ENCODE results near the gene CPA4.
"Not testable (repeated sequence)": the region's sequence is repeated elsewhere in the genome, so short reads cannot be mapped to it uniquely, and the experiment has no call there.

The CPA4 gene

DNA sequence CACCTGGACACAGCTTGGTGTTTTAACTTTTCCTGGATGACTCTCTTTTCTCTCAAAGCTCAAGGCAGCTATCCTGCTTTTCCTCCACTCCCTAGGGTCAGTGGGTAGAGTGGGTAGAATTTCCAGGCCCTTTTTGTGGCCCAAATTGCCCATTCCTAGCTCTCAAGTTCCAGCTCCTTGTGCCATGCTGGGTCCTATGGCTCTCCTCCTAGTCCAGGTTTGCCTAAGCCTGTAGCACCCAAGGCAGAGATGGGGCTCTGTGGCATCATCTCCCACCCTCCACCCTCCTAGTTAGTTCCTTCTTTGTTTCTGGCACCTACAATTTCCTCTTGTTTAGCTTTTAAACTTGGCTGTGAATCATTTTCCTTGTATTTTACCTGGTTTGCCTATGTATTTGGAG is 9.7 kb downstream of the CPA4 start:
- no peak for DNase-seq

- DNase-seq: no peak
Observed at GRCh38 chr7:130303127-130303526, 10.2 kb downstream of the CPA4 start.

DNA sequence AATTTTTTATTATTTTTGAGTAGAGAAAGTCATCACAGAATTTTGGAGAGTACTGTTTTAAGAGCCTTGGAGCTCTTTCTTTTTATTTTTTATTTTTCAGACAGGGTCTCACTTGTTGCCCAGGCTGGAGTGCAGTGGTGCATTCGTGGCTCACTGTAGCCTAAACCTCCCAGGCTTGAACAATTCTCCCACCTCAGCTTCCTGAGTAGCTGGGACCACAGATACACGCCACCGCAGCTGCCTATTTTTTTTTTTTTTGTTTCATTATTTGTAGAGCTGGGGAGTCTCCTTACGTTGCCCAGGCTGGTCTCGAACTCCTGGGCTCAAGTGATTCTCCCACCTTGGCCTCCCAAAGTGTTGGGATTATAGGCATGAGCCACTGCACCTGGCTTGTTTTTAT is 10.6 kb downstream of the CPA4 start:
- no peak for DNase-seq

- DNase-seq: no peak
Observed at GRCh38 chr7:130303982-130304381, 11.0 kb downstream of the CPA4 start.

- no peak for DNase-seq
Observed at GRCh38 chr7:130304878-130305277, 11.9 kb downstream of the CPA4 start.

- no peak for DNase-seq
Observed at GRCh38 chr7:130305433-130306042, 12.6 kb downstream of the CPA4 start.

GRCh38 chr7:130309986-130310385 is 17.0 kb downstream of the CPA4 start:
- no peak for DNase-seq

- no peak for DNase-seq
Observed at GRCh38 chr7:130314305-130314704, 21.3 kb downstream of the CPA4 start.

- DNase-seq: no peak
Observed at GRCh38 chr7:130319541-130319940, 26.6 kb downstream of the CPA4 start.

GRCh38 chr7:130321542-130322229 is 28.7 kb downstream of the CPA4 start:
- not testable (repeated sequence) for DNase-seq

DNA sequence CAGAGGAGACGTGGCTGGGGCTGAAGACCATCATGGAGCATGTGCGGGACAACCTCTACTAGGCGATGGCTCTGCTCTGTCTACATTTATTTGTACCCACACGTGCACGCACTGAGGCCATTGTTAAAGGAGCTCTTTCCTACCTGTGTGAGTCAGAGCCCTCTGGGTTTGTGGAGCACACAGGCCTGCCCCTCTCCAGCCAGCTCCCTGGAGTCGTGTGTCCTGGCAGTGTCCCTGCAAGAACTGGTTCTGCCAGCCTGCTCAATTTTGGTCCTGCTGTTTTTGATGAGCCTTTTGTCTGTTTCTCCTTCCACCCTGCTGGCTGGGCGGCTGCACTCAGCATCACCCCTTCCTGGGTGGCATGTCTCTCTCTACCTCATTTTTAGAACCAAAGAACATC is 29.7 kb downstream of the CPA4 start:
- no peak for DNase-seq

GRCh38 chr7:130324306-130324943 is 31.5 kb downstream of the CPA4 start:
- no peak for DNase-seq

DNA sequence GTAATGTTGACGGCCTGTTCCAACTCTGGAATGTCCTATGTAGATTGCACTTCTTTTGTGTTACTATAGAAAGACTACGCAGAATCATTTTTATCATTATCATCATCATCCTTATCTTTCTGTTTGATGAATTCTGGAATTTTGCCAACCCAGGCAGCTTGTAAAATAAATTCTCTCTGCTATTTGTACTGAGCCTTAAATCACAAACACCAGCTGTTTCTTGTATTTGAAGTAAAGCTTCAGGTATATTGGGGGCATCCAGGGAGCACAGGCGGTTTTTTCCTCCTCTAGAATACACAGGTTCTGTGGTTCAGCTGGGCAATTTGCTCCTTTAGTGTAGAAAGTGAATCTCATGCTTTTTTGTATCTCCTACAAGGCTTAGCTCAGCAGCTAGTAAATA is 36.7 kb downstream of the CPA4 start:
- no peak for DNase-seq

DNA sequence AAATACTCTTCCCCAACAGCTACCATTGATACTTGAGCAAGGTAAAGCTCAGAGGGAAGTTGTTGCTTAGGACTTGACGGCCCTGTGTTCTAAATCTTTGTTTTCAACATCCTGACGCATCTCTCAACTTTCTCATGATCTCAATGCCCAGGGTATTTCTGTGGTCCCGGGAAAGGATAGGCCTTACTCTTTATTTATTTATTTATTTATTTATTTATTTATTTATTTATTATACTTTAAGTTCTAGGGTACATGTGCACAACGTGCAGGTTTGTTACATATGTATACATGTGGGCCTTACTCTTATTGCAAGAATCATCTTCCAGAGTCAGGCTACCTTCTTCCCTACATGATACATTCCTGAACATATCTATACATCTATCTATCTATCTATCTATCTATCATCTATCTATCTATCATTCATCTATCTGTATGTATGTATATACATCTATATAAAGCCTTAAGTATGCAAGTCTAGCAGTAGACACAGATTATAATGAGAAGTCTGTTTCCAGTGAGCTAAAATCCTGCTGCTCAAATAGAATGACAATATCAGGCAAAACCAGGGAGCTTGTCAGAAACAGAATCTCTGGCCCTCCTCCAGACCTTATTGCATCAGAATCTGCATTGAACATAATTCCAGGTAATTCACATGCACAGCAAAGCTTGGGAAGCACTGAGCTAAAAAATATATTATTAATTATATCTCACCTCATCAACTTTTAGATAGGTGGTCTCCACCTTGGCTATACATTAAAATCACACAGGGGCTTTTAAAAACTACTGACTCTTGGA is 39.5 kb downstream of the CPA4 start:
- DNase-seq: no peak

GRCh38 chr7:130333832-130334231 is 40.9 kb downstream of the CPA4 start:
- DNase-seq: no peak

DNA sequence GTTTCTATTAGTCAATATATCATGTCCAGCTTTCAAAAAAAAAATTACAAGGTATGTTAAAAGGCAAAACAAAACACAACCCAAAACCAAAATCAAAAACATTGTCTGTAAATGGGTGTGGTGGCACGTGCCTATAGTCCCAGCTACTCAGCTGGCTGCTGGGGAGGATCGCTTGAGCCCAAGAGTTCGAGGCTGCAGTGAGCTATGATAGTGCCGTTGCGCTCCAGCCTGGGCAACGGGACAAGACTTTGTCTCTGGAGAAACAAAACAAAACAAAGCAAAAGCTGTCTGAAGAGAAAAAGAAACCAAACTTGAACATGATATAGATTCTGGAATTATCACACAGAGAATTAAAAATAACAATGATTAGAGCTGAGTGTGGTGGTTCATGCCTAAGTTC is 41.3 kb downstream of the CPA4 start:
- no peak for DNase-seq

DNA sequence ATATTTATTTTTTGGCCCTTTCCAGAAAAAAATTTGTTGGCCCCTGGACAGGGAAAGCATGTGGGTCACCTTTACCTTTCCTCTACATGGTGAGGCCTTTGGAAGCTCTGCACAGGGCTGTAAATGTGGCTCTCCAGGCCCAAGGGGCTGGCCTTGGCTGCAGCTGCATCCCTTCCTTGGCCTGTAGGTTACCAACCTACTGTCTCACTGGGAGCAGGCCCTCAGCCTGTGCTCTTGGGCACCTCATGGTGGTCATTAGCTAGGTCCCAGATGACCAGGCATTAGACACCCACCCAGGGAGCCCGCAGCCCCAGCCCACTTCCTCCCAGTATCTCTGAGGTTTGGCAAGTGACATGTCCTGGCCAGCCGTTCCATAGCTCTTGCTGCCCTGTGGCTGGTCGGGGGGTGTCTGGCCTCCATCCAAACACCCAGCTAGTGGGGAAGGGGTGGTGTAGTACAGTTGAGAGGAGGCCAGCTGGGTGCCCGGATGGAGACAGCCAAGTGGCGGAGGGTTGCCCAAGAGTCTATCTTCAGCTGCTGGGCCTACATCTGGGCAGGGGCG is 44.5 kb downstream of the CPA4 start:
- no peak for DNase-seq

DNA sequence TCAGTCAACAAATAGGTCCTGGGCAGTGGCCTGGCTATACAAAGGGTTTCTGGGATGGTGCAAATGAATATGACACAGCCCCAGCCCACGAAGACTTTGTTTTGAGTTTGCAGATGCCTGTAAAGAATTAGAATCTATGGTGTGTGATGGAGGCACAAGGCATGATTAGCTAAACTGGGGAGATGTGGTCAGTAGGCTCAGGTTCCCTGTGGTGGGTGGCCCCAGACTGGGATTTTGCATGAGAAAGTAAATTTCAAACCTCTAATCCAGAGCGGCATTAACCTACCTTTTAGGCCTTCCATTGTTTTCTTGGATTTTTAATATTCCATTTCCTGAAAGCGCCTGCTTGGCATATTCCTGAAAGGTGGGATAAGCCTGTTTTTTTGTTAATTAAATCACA is 45.3 kb downstream of the CPA4 start:
- DNase-seq: no peak

DNA sequence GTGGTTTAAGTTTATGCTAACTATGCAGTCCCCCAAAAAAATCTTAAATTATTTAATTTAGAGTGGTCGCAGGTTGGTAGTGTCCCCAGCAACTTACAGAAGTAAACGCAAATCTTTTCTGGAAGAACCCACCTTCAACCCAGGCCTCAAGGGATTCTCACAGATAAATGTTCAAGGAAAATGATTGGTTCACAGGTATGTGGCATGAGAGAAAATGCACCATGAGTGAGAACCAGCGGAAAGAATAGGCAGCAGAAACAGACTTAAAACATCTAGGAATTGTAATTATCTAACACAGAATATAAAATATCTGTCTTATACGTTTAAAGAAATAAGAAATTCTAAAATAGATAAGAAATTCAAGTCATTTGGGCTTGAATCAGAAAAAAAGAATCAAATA is 48.9 kb downstream of the CPA4 start:
- no peak for DNase-seq

GRCh38 chr7:130342701-130343380 is 49.9 kb downstream of the CPA4 start:
- DNase-seq: no peak

GRCh38 chr7:130344271-130344866 is 51.4 kb downstream of the CPA4 start, which contains the start of gene CPA5:
Gene CPA5, plus strand, starts transcription at chr7:130344816. Its CDS starts 1,670 bp downstream, at chr7:130346486.
- DNase-seq: no peak

GRCh38 chr7:130345136-130345535 is 52.2 kb downstream of the CPA4 start:
- no peak for DNase-seq

All from SHP77 (cell line).